Measurements from ENCODE around the gene ZFP69B.

- no peak for TF ChIP-seq CTCF (conservative IDR thresholded peaks at IDR 0.05)
- no peak for TF ChIP-seq EZH2 (IDR thresholded peaks at IDR 0.05; ENCODE audit: low read depth)
Observed at GRCh38 chr1:40476924-40477677, 26.8 kb downstream of the ZFP69B start, which contains the start of gene ZFP69.

Data from PC-9 (cell line).